Transverse colon (tissue), 4 donors: ENCODE data around the gene GNAI3. TPM values are rescaled to one million over a fixed set of nuclear protein-coding genes. Genes with fewer than 3 reads are reported as not detected.

Source experiments
- DNase-seq: peaks from one replicate; pipeline ENCODE4 v3.0.0-alpha.2; 2019
- H3K27ac ChIP-seq, 4 donors: fragments of 200-600 bp; sonication (generic); 2 replicates each; pipeline ENCODE4 v1.5.1; 2016 to 2018; ENCODE audit warnings: inconsistent platforms in 4 of 4
- H3K27me3 ChIP-seq: fragments of 200-600 bp; sonication (generic); 2 replicates; pipeline ENCODE4 v1.5.1; 2017; ENCODE audit warnings: inconsistent platforms
- H3K36me3 ChIP-seq, 4 donors: fragments of 200-600 bp; sonication (generic); 2 replicates each; pipeline ENCODE4 v1.5.1; 2017 to 2019; ENCODE audit warnings: inconsistent platforms in 4 of 4
- H3K4me1 ChIP-seq, 4 donors: fragments of 200-600 bp; sonication (generic); 2 replicates each; pipeline ENCODE4 v1.5.1; 2017 to 2020; ENCODE audit warnings: inconsistent platforms in 4 of 4
- H3K4me3 ChIP-seq, 4 donors: fragments of 200-600 bp; sonication (generic); 1 replicate in 1 of 4; 2 replicates in 3 of 4; pipeline versions ENCODE4 v1.5.1 to v1.6.1; 2017 to 2019; ENCODE audit warnings: inconsistent platforms in 4 of 4
- H3K9me3 ChIP-seq, 2 donors: fragments of 200-600 bp; sonication (generic); 2 replicates each; pipeline ENCODE4 v1.5.1; 2017 to 2019; ENCODE audit warnings: inconsistent platforms in 2 of 2
- CTCF ChIP-seq, 5 experiments: fragments of 200-600 bp in 3 of 5; fragments of 450-650 bp in 2 of 5; sonication (generic) in 3 of 5; IDR thresholded peaks; 1 replicate in 2 of 5; 2 replicates in 3 of 5; pipeline ENCODE4 v1.5.1; 2016 to 2017; ENCODE audit warnings: antibody characterized with exemption in 5 of 5, inconsistent platforms in 3 of 5, mild to moderate bottlenecking in 2 of 5, moderate library complexity in 1 of 5
- EP300 ChIP-seq: sonication (generic); formaldehyde crosslinking; IDR thresholded peaks from one replicate; pipeline ENCODE4 v1.6.1; 2017; ENCODE audit warnings: antibody characterized with exemption, low read depth
- POLR2A ChIP-seq: fragments of 450-650 bp; IDR thresholded peaks from one replicate; pipeline ENCODE4 v1.6.1; 2016; ENCODE audit warnings: antibody characterized with exemption, mild to moderate bottlenecking, moderate library complexity
- POLR2AphosphoS5 ChIP-seq, 3 donors: sonication (generic); formaldehyde crosslinking; IDR thresholded peaks; one replicate each; pipeline ENCODE4 v1.6.1; 2016; ENCODE audit warnings: antibody characterized with exemption in 3 of 3
- WGBS, 2 donors: methylation state at CpG; one replicate each; pipeline ENCODE4 v1.1.5; 2018; ENCODE audit warnings: low coverage in 1 of 2; 5-methylcytosine and 5-hydroxymethylcytosine counted together
- in situ Hi-C, 4 donors: fragments of 200-750 bp; cut with MboI; loops; one replicate each; pipeline versions ENCODE4 v1.15.0 to v1.15.1; 2017; ENCODE audit warnings: low sequenced_read_pairs in 3 of 4, low pct_ligation_motif_present in 1 of 4, low pct_unique_long_range_greater_than_20kb in 1 of 4
- intact Hi-C: fragments of 100-400 bp; cut with DNase I; formaldehyde crosslinking; loops from one replicate; pipeline ENCODE4 v1.15.1; 2023; ENCODE audit warnings: low total_unique reads
- total RNA-seq, 4 donors: library from RNA; depleted of rRNA; stranded (reverse); fragments of >200 nt; gene quantifications; one replicate each; pipeline ENCODE4 v1.1.0, GENCODE V29; 2016

Gene GNAI3
- total RNA-seq, 4 donors from 2014 or later: 2.2 to 7.5 (median 5.1) TPM

GRCh38 chr1:109630898-109631512, 82.6 kb downstream of the GNAI3 start:
- Histone ChIP-seq H3K27me3 (no peaks in the 10 kb centered on the region), H3K4me3 (no peak overlapping the region), H3K9me3 (no peaks in the 10 kb centered on the region), H3K27ac (no peak overlapping the region), H3K36me3 (no peaks in the 10 kb centered on the region), H3K4me1 (peaks cover 3 to 22% (median 10%) of the 10 kb centered on the region in 4 donors)
- whole genome bisulfite sequencing, 2 donors: 95% methylated on average over 14 of the region's 14 CpGs; no CpG with 5 or more reads in 1 of the 2 donors
- in situ Hi-C loops (loop anchor here in 2 of 4 donors (5.0 to 10.0 kb wide), 2 partner anchors 89 to 354 kb away; partner anchors contain the start of gene AHCYL1 (in 1 of the 2)), intact Hi-C loops (no loop called here)
- TF ChIP-seq POLR2A (no peak), EP300 (no peak), POLR2AphosphoS5 (IDR thresholded peaks at IDR 0.05) (no peak), CTCF (IDR thresholded peaks at IDR 0.05) (no peak)
- no peak for DNase-seq

- Histone ChIP-seq H3K4me3 (no peak overlapping the region), H3K27me3 (no peaks in the 10 kb centered on the region), H3K27ac (peak overlapping the region in 1 of 4 donors; percentile 4), H3K4me1 (peaks cover 3 to 26% (median 12%) of the 10 kb centered on the region in 4 donors), H3K36me3 (no peaks in the 10 kb centered on the region), H3K9me3 (no peaks in the 10 kb centered on the region)
- in situ Hi-C loops (loop anchor here in 2 of 4 donors (5.0 to 10.0 kb wide), 2 partner anchors 90 to 353 kb away; partner anchors contain the start of gene AHCYL1 (in 1 of the 2)), intact Hi-C loops (no loop called here)
- DNase-seq: no peak
- WGBS, 2 donors: 60 to 89% methylated on average over 1 to 16 of the region's 16 CpGs
- TF ChIP-seq EP300 (no peak), POLR2A (no peak), POLR2AphosphoS5 (IDR thresholded peaks at IDR 0.05) (no peak), CTCF (IDR thresholded peaks at IDR 0.05) (no peak)
These were observed 83.4 kb downstream of the GNAI3 start for GRCh38 chr1:109631513-109632505.

GRCh38 chr1:109632671-109633346, 84.4 kb downstream of the GNAI3 start:
- peaks cover 3 to 26% (median 12%) of the 10 kb centered on the region in 4 donors for H3K4me1 ChIP-seq
- DNase-seq: peak; percentile 48
- H3K27ac ChIP-seq: peak overlapping the region in 1 of 4 donors; percentile 4
- H3K36me3 ChIP-seq: no peaks in the 10 kb centered on the region
- in situ Hi-C loops (loop anchor here in 2 of 4 donors (5.0 to 10.0 kb wide), 2 partner anchors 91 to 352 kb away; partner anchors contain the start of gene AHCYL1 (in 1 of the 2)), intact Hi-C loops (no loop called here)
- WGBS, 2 donors: 43% methylated on average over 5 of the region's 5 CpGs; no CpG with 5 or more reads in 1 of the 2 donors
- no peak overlapping the region for H3K4me3 ChIP-seq
- no peaks in the 10 kb centered on the region for H3K27me3 ChIP-seq
- TF ChIP-seq EP300: no peak
- TF ChIP-seq CTCF (IDR thresholded peaks at IDR 0.05): no peak
- no peak for TF ChIP-seq POLR2AphosphoS5 (IDR thresholded peaks at IDR 0.05)
- TF ChIP-seq POLR2A: no peak
- no peaks in the 10 kb centered on the region for H3K9me3 ChIP-seq
